Breast epithelium (tissue), 3 donors: ENCODE measurements around the gene ZNF100.

ENCODE experiments used
- POLR2AphosphoS5 ChIP-seq, 3 donors: sonication (generic); formaldehyde crosslinking; IDR thresholded peaks; one replicate each; pipeline ENCODE4 v1.6.1; 2017; ENCODE audit warnings: antibody characterized with exemption in 3 of 3
- TF ChIP-seq, protein P1 (sequence below), 3 donors: fragments of 450-650 bp; IDR thresholded peaks; one replicate each; pipeline ENCODE4 v1.5.1; 2016 to 2017; ENCODE audit warnings: antibody characterized with exemption in 3 of 3, mild to moderate bottlenecking in 3 of 3, moderate library complexity in 3 of 3

DNA sequence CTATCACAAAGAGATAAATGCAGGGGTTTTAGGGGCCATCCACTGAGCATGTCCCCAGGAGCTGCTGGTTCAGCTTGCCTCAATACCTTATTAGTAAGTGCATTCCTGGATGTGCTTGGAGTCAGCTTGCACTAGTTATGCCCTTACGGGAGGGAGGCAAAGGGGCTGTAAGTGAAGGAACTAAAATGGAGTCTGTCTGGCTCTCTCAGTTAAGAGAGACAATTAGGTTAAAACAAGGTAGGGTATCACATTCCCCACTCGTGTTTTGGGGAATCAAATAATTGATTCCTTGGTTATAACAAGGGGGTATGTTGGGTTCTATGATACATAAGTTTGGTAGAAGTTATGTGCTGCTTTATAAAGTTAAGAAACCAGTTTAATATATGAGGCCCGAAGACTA is 78.9 kb downstream of the ZNF100 start:
- TF ChIP-seq, protein P1, sequence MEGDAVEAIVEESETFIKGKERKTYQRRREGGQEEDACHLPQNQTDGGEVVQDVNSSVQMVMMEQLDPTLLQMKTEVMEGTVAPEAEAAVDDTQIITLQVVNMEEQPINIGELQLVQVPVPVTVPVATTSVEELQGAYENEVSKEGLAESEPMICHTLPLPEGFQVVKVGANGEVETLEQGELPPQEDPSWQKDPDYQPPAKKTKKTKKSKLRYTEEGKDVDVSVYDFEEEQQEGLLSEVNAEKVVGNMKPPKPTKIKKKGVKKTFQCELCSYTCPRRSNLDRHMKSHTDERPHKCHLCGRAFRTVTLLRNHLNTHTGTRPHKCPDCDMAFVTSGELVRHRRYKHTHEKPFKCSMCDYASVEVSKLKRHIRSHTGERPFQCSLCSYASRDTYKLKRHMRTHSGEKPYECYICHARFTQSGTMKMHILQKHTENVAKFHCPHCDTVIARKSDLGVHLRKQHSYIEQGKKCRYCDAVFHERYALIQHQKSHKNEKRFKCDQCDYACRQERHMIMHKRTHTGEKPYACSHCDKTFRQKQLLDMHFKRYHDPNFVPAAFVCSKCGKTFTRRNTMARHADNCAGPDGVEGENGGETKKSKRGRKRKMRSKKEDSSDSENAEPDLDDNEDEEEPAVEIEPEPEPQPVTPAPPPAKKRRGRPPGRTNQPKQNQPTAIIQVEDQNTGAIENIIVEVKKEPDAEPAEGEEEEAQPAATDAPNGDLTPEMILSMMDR (IDR thresholded peaks at IDR 0.05) = no peak
- no peak for TF ChIP-seq POLR2AphosphoS5 (IDR thresholded peaks at IDR 0.05)
